Thyroid gland (tissue), 4 donors: Measurements from ENCODE around the gene ABCC10. TPM values are rescaled to one million over a fixed set of nuclear protein-coding genes. Genes with fewer than 3 reads are reported as not detected.

Experiments used
- DNase-seq, 2 donors: peaks; one replicate each; pipeline ENCODE4 v3.0.0-alpha.2; 2019
- H3K27ac ChIP-seq, 3 donors: fragments of 200-600 bp; sonication (generic); 1 replicate in 2 of 3; 2 replicates in 1 of 3; pipeline ENCODE4 v1.5.1; 2016 to 2019; ENCODE audit warnings: mild to moderate bottlenecking in 1 of 3, moderate library complexity in 1 of 3
- H3K27me3 ChIP-seq: fragments of 200-600 bp; sonication (generic); one replicate; pipeline ENCODE4 v1.5.1; 2019
- H3K36me3 ChIP-seq, 2 donors: fragments of 200-600 bp; sonication (generic); one replicate each; pipeline ENCODE4 v1.5.1; 2016 to 2019
- H3K4me1 ChIP-seq, 2 donors: fragments of 200-600 bp; sonication (generic); one replicate each; pipeline ENCODE4 v1.5.1; 2017 to 2019
- H3K4me3 ChIP-seq, 3 donors: fragments of 200-600 bp; sonication (generic); replicated peaks in 1 of 3; 1 replicate in 2 of 3; 2 replicates in 1 of 3; pipeline ENCODE4 v1.5.1; 2016; ENCODE audit warnings: mild to moderate bottlenecking in 1 of 3
- H3K9me3 ChIP-seq: fragments of 200-600 bp; sonication (generic); one replicate; pipeline ENCODE4 v1.5.1; 2017
- POLR2A ChIP-seq, 2 donors: fragments of 450-650 bp; IDR thresholded peaks; one replicate each; pipeline ENCODE4 v1.6.1; 2017; ENCODE audit warnings: antibody characterized with exemption in 2 of 2, mild to moderate bottlenecking in 2 of 2, moderate library complexity in 1 of 2
- WGBS, 2 donors: methylation state at CpG; one replicate each; pipeline ENCODE4 v1.1.5; 2017; 5-methylcytosine and 5-hydroxymethylcytosine counted together
- intact Hi-C: fragments of 100-400 bp; cut with DNase I; formaldehyde crosslinking; loops from one replicate; pipeline ENCODE4 v1.15.1; 2023
- total RNA-seq, 4 donors: library from RNA; depleted of rRNA; stranded (reverse); fragments of >200 nt; gene quantifications; one replicate each; pipeline ENCODE4 v1.2.3, GENCODE V29; 2016
- TF ChIP-seq, protein P1 (sequence below), 6 experiments: fragments of 200-600 bp in 3 of 6; fragments of 450-650 bp in 3 of 6; sonication (generic) in 3 of 6; IDR thresholded peaks; one replicate each; pipeline ENCODE4 v1.5.1; 2016 to 2019; ENCODE audit warnings: antibody characterized with exemption in 6 of 6, mild to moderate bottlenecking in 2 of 6, inconsistent platforms in 1 of 6, moderate library complexity in 1 of 6

Gene ABCC10
- total RNA-seq, 4 donors from 2014 or later = 10.5 to 24.3 (median 19.3) TPM

DNA sequence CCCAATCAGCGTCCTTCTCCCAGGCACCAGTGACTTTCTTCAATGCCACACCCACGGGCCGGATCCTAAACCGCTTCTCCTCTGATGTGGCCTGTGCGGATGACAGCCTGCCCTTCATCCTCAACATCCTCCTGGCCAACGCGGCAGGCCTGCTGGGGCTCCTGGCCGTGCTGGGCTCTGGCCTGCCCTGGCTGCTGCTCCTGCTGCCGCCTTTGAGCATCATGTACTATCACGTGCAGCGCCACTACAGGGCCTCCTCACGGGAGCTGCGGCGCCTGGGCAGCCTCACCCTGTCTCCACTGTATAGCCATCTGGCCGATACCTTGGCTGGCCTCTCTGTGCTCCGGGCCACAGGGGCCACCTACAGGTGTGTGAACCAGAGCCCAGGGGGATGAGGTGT is 18.2 kb downstream of the ABCC10 start:
- TF ChIP-seq, protein P1, sequence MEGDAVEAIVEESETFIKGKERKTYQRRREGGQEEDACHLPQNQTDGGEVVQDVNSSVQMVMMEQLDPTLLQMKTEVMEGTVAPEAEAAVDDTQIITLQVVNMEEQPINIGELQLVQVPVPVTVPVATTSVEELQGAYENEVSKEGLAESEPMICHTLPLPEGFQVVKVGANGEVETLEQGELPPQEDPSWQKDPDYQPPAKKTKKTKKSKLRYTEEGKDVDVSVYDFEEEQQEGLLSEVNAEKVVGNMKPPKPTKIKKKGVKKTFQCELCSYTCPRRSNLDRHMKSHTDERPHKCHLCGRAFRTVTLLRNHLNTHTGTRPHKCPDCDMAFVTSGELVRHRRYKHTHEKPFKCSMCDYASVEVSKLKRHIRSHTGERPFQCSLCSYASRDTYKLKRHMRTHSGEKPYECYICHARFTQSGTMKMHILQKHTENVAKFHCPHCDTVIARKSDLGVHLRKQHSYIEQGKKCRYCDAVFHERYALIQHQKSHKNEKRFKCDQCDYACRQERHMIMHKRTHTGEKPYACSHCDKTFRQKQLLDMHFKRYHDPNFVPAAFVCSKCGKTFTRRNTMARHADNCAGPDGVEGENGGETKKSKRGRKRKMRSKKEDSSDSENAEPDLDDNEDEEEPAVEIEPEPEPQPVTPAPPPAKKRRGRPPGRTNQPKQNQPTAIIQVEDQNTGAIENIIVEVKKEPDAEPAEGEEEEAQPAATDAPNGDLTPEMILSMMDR (IDR thresholded peaks at IDR 0.05) = no peak
- no peak for TF ChIP-seq POLR2A (IDR thresholded peaks at IDR 0.05)
- Histone ChIP-seq H3K36me3 (peaks cover 61 to 76% of the 10 kb centered on the region in 2 donors), H3K27ac (no peak overlapping the region), H3K27me3 (no peaks in the 10 kb centered on the region), H3K4me3 (no peak overlapping the region), H3K9me3 (no peaks in the 10 kb centered on the region), H3K4me1 (no peaks in the 10 kb centered on the region)
- DNase-seq = no peak
- WGBS, 2 donors = 89 to 95% methylated on average over 13 to 15 of the region's 16 CpGs
- intact Hi-C loops = no loop called here

DNA sequence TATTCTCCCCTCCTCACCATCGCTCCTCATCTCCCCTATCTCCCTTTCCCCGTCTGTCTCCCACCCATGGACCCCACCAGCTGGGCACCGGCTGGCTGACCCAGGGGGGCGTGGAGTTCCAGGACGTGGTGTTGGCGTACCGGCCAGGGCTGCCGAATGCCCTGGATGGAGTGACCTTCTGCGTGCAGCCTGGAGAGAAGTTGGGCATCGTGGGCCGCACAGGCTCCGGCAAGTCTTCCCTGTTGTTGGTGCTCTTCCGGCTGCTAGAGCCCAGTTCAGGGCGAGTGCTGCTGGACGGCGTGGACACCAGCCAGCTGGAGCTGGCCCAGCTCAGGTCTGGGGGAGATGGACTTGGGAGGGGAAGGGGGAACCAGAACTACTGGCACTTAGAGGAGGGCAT is 20.3 kb downstream of the ABCC10 start:
- H3K9me3 ChIP-seq = no peaks in the 10 kb centered on the region
- DNase-seq = no peak
- intact Hi-C loops = no loop called here
- H3K36me3 ChIP-seq = peaks cover 56 to 78% of the 10 kb centered on the region in 2 donors
- WGBS, 2 donors = 92 to 97% methylated on average over 16 of the region's 16 CpGs
- H3K4me1 ChIP-seq = no peaks in the 10 kb centered on the region
- H3K27ac ChIP-seq = no peak overlapping the region
- H3K4me3 ChIP-seq = no peak overlapping the region
- TF ChIP-seq POLR2A (IDR thresholded peaks at IDR 0.05) = no peak
- TF ChIP-seq, protein P1 (IDR thresholded peaks at IDR 0.05) = no peak
- H3K27me3 ChIP-seq = no peaks in the 10 kb centered on the region

DNA sequence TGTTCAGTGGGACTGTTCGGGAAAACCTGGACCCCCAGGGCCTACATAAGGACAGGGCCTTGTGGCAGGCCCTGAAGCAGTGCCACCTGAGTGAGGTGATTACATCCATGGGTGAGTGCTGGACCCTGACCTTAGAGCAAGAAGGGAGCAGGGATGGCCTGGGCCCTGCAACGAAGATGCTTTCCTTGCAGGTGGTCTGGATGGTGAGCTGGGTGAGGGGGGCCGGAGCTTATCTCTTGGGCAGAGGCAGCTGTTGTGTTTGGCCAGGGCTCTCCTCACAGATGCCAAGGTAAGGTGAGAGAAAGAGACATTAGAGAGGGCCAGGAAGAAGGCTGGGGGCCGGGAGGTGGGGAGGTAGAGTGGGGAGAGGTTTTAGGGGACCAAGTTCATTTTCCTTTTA is 21.6 kb downstream of the ABCC10 start:
- H3K36me3 ChIP-seq = peaks cover 48 to 71% of the 10 kb centered on the region in 2 donors
- no peaks in the 10 kb centered on the region for H3K4me1 ChIP-seq
- H3K9me3 ChIP-seq = no peaks in the 10 kb centered on the region
- H3K27me3 ChIP-seq = no peaks in the 10 kb centered on the region
- no peak for TF ChIP-seq POLR2A (IDR thresholded peaks at IDR 0.05)
- TF ChIP-seq, protein P1 (IDR thresholded peaks at IDR 0.05) = no peak
- no peak overlapping the region for H3K4me3 ChIP-seq
- no peak for DNase-seq
- H3K27ac ChIP-seq = no peak overlapping the region
- intact Hi-C loops = no loop called here
- WGBS, 2 donors = 96 to 99% methylated on average over 4 of the region's 4 CpGs

DNA sequence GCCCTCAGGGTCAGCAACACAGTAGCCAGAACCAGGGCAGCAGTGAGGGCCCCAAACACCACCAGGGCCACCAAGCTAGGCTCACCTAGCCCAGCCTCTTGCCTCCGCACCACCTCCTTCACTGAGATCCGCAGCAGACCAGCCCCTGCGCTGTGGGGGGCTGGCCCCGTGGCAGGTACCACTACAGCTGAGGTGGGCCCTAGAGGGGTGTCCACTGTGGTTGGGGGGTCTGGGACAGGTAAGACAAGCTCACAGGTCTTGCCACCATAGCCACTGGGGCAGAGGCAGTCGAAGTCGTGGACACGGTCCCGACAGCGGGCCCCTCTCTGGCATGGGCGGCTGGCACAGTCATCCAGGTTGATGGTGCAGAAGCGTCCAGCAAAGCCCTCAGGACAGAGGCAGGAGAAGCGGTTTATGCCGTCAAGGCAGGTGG is 23.4 kb downstream of the ABCC10 start:
- H3K4me3 ChIP-seq = no peak overlapping the region
- no peaks in the 10 kb centered on the region for H3K9me3 ChIP-seq
- H3K36me3 ChIP-seq = peaks cover 40 to 57% of the 10 kb centered on the region in 2 donors
- H3K27me3 ChIP-seq = no peaks in the 10 kb centered on the region
- intact Hi-C loops = no loop called here
- H3K4me1 ChIP-seq = peaks cover 5 to 12% of the 10 kb centered on the region in 2 donors
- no peak for DNase-seq
- WGBS, 2 donors = 96% methylated on average over 13 of the region's 13 CpGs; no CpG with 5 or more reads in 1 of the 2 donors
- TF ChIP-seq POLR2A (IDR thresholded peaks at IDR 0.05) = no peak
- TF ChIP-seq, protein P1 (IDR thresholded peaks at IDR 0.05) = no peak
- no peak overlapping the region for H3K27ac ChIP-seq

DNA sequence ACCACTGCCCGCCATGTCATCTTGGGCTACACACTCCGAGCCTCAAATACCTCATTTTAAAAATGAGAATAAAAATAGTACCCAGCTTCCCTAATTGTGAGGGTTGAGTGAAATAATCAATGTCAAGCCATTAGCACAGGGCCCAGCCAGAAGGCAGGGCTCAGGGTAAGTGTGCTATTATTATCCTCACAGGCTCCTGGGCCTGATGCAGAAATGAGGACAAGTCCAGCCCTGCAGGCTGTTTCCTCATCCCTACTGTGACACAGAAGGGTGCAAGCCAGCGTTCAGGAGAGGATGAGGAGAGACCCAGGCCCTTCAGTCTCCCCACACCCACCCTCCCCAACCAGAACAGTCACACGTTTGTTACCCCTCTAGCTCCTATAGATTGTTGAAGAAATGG is 24.0 kb downstream of the ABCC10 start:
- no peak for DNase-seq
- Histone ChIP-seq H3K27ac (no peak overlapping the region), H3K9me3 (no peaks in the 10 kb centered on the region), H3K36me3 (peaks cover 35 to 51% of the 10 kb centered on the region in 2 donors), H3K4me3 (no peak overlapping the region), H3K4me1 (peaks cover 5 to 17% of the 10 kb centered on the region in 2 donors), H3K27me3 (peaks cover 4% of the 10 kb centered on the region)
- intact Hi-C loops = no loop called here
- no peak for TF ChIP-seq POLR2A (IDR thresholded peaks at IDR 0.05)
- TF ChIP-seq, protein P1 (IDR thresholded peaks at IDR 0.05) = no peak
- 83 to 85% methylated on average over 4 of the region's 4 CpGs for WGBS, 2 donors
